Right lobe of liver (tissue), 6 donors: ENCODE data around the gene PDIA5. TPM values are rescaled to one million over a fixed set of nuclear protein-coding genes. Genes with fewer than 3 reads are reported as not detected.

Experiments
- ATAC-seq, 4 donors: fragments of 200-7000 bp; cut with Tn5 transposase; one replicate each; pipeline ENCODE4 v1.9.1; 2020; ENCODE audit warnings: mild to moderate bottlenecking in 4 of 4, moderate library complexity in 4 of 4
- DNase-seq, 3 donors: peaks; one replicate each; pipeline ENCODE4 v3.0.0-alpha.2; 2020
- H3K27ac ChIP-seq, 3 donors: fragments of 200-600 bp; one replicate each; pipeline ENCODE4 v1.8.0; 2022
- H3K27me3 ChIP-seq, 2 donors: fragments of 200-600 bp; one replicate each; pipeline ENCODE4 v1.8.0; 2022
- H3K36me3 ChIP-seq, 4 donors: fragments of 200-600 bp; sonication (generic) in 1 of 4; one replicate each; pipeline versions ENCODE4 v1.5.1 to v1.8.0; 2017 to 2022; ENCODE audit warnings: control low read depth in 1 of 4
- H3K4me1 ChIP-seq, 4 donors: fragments of 200-600 bp; sonication (generic) in 1 of 4; one replicate each; pipeline versions ENCODE4 v1.5.1 to v1.8.0; 2017 to 2022; ENCODE audit warnings: control low read depth in 1 of 4
- H3K4me3 ChIP-seq, 3 donors: fragments of 200-600 bp; one replicate each; pipeline ENCODE4 v1.8.0; 2022
- H3K9me3 ChIP-seq, 4 donors: fragments of 200-600 bp; sonication (generic) in 1 of 4; one replicate each; pipeline versions ENCODE4 v1.5.1 to v1.8.0; 2017 to 2022; ENCODE audit warnings: control low read depth in 1 of 4
- POLR2A ChIP-seq: fragments of 450-650 bp; IDR thresholded peaks from one replicate; pipeline ENCODE4 v1.6.1; 2017; ENCODE audit warnings: antibody characterized with exemption, mild to moderate bottlenecking
- WGBS: methylation state at CpG from one replicate; pipeline ENCODE4 v1.1.6; 2018; ENCODE audit warnings: low coverage, low lambda C conversion rate; ENCODE audit not compliant: insufficient coverage; ENCODE audit errors: missing lambda C conversion rate; 5-methylcytosine and 5-hydroxymethylcytosine counted together
- intact Hi-C, 2 donors: fragments of 100-400 bp; cut with DNase I; formaldehyde crosslinking; loops; one replicate each; pipeline versions ENCODE4 v1.11.2 to v1.14.1; 2022
- total RNA-seq, 6 experiments: library from RNA; depleted of rRNA in 2 of 6; stranded (reverse); fragments of >200 nt in 2 of 6; fragmentation: NEBNext Ultra II Directional in 3 of 6; extraction: Animal tissue kit (Norgen Biotek cat#: 25700) in 3 of 6; gene quantifications; one replicate each; pipeline versions ENCODE4 v1.1.0 to v1.2.4, GENCODE V29; 2016 to 2023
- TF ChIP-seq, protein P1 (sequence below), 4 donors: fragments of 200-600 bp in 3 of 4; fragments of 450-650 bp in 1 of 4; IDR thresholded peaks; one replicate each; pipeline versions ENCODE4 v1.5.1 to v1.8.0; 2016 to 2022; ENCODE audit warnings: antibody characterized with exemption in 4 of 4, mild to moderate bottlenecking in 2 of 4
- donor health status: DM: no; HTN: yes; CAD: no.
- donor health status: DM: no; HTN: no; CAD: no.
- donor health status: DM: no; HTN: no; CAD: no.
- donor health status: DM: no; HTN: yes; CAD: no.
- donor health status: DM: no; HTN: yes; CAD: no.

PDIA5 gene
- total RNA-seq, 6 experiments from 2014 or later: 26.2 to 109 (median 51.9) TPM

DNA sequence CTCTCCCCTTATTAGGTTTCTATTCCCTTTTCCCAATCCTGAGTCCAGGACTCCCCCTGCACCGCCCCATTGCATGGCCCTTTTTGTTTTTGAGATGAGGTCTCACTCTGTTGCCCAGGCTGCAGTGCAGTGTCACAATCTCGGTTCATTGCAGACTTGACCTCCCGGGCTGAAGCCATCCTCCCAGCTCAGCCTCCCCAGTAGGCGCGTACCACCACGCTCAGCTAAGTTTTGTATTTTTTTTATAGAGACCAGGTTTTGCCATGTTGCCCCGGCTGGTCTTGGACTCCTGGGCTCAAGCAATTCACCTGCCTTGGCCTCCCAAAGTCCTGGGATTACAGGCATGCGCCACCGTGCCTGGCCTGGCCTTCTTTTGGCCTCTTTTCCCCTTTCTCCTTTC is 29.3 kb downstream of the PDIA5 start:
- Histone ChIP-seq H3K4me1 (peaks cover 0 to 45% (median 17%) of the 10 kb centered on the region in 4 donors), H3K9me3 (no peaks in the 10 kb centered on the region), H3K36me3 (peaks cover 0 to 39% (median 23%) of the 10 kb centered on the region in 4 donors), H3K27ac (peak overlapping the region in 2 of 3 donors; percentile 15 to 45), H3K27me3 (no peaks in the 10 kb centered on the region), H3K4me3 (no peak overlapping the region)
- intact Hi-C loops: no loop called here
- 90% methylated on average over 9 of the region's 9 CpGs for WGBS
- TF ChIP-seq, protein P1, sequence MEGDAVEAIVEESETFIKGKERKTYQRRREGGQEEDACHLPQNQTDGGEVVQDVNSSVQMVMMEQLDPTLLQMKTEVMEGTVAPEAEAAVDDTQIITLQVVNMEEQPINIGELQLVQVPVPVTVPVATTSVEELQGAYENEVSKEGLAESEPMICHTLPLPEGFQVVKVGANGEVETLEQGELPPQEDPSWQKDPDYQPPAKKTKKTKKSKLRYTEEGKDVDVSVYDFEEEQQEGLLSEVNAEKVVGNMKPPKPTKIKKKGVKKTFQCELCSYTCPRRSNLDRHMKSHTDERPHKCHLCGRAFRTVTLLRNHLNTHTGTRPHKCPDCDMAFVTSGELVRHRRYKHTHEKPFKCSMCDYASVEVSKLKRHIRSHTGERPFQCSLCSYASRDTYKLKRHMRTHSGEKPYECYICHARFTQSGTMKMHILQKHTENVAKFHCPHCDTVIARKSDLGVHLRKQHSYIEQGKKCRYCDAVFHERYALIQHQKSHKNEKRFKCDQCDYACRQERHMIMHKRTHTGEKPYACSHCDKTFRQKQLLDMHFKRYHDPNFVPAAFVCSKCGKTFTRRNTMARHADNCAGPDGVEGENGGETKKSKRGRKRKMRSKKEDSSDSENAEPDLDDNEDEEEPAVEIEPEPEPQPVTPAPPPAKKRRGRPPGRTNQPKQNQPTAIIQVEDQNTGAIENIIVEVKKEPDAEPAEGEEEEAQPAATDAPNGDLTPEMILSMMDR (IDR thresholded peaks at IDR 0.05): no peak
- TF ChIP-seq POLR2A: no peak
- ATAC-seq (no peak), DNase-seq (no peak)

- ATAC-seq (peak; percentile 72 to 84 (median 78)), DNase-seq (peak; percentile 72 to 87 (median 83))
- no peaks in the 10 kb centered on the region for H3K9me3 ChIP-seq
- peaks cover 0 to 50% (median 21%) of the 10 kb centered on the region in 4 donors for H3K4me1 ChIP-seq
- TF ChIP-seq POLR2A: no peak
- TF ChIP-seq, protein P1 (IDR thresholded peaks at IDR 0.05): no peak
- WGBS: 27% methylated on average over 9 of the region's 11 CpGs
- intact Hi-C loops: no loop called here
- H3K4me3 ChIP-seq: no peak overlapping the region
- peaks cover 0 to 35% (median 20%) of the 10 kb centered on the region in 4 donors for H3K36me3 ChIP-seq
- H3K27ac ChIP-seq: peak overlapping the region in 2 of 3 donors; percentile 15 to 45
- H3K27me3 ChIP-seq: no peaks in the 10 kb centered on the region
Observed at GRCh38 chr3:123096731-123097130, 29.9 kb downstream of the PDIA5 start.

DNA sequence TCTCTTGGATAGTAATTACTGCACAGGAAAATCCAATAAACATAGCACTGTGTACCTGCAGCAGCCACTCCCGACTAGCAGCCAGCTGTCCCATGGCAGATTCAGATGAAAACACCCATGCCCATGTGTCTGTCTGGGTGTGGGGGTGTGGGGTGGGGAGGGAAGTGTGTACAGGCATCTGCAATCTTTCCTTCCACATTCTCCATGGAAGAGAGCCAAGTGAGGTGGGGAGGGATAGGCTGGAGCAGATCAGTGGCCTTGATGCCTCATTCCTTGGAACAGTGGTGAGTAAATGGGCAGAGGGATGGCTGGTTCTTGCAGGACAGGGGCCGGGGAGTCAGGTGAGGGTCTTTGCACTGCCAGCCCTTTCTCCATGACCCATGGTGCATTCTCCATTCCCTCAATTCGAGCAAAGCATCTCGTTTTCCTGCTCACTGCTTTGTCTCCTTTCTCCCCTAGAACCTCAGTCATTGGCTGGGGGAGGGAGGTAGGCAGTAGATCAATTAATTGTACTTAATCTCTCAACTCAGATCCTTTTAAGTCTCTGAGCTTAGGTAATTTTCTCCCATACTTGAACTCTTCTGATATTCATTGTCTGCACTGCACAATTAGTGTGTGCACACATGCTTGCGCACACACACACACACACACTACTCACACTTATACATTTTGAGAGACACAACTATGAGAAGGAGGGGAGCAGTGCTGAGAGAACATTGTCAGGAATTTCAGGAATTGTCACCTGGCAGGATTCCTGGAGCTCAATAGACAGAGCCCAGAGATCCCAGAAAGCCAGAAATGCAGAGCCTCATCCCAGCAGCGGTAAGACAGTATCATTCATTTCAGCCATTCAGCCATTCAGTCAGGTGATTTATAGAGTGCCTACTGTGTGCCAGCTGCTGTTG is 31.9 kb downstream of the PDIA5 start:
- intact Hi-C loops: no loop called here
- Histone ChIP-seq H3K27me3 (no peaks in the 10 kb centered on the region), H3K27ac (no peak overlapping the region), H3K4me3 (no peak overlapping the region), H3K9me3 (no peaks in the 10 kb centered on the region), H3K36me3 (peaks cover 0 to 28% (median 14%) of the 10 kb centered on the region in 4 donors), H3K4me1 (peaks cover 0 to 62% (median 31%) of the 10 kb centered on the region in 4 donors)
- ATAC-seq: no peak
- 68% methylated on average over 5 of the region's 6 CpGs for WGBS
- DNase-seq: no peak
- TF ChIP-seq, protein P1 (IDR thresholded peaks at IDR 0.05): no peak
- no peak for TF ChIP-seq POLR2A

GRCh38 chr3:123099331-123100192 is 32.7 kb downstream of the PDIA5 start:
- TF ChIP-seq POLR2A: no peak
- H3K9me3 ChIP-seq: no peaks in the 10 kb centered on the region
- H3K27ac ChIP-seq: peak overlapping the region in 1 of 3 donors; percentile 13
- DNase-seq (no peak), ATAC-seq (no peak)
- H3K27me3 ChIP-seq: no peaks in the 10 kb centered on the region
- no peak overlapping the region for H3K4me3 ChIP-seq
- H3K36me3 ChIP-seq: peaks cover 0 to 33% (median 15%) of the 10 kb centered on the region in 4 donors
- WGBS: 85% methylated on average over 8 of the region's 12 CpGs
- intact Hi-C loops: no loop called here
- H3K4me1 ChIP-seq: peaks cover 0 to 66% (median 31%) of the 10 kb centered on the region in 4 donors
